CD4-positive, alpha-beta T cell treated with Interleukin-6 at 100 ng/mL for 8 hours (primary cell): ENCODE measurements around the gene NUDT5.
A peak's percentile ranks its signal among the peaks of the same experiment; 100 is the strongest.

Experiments
- DNase-seq: peaks from one replicate; pipeline ENCODE4 v3.0.0-alpha.2; 2020; ENCODE audit warnings: mixed read lengths, low spot score

Gene NUDT5

DNA sequence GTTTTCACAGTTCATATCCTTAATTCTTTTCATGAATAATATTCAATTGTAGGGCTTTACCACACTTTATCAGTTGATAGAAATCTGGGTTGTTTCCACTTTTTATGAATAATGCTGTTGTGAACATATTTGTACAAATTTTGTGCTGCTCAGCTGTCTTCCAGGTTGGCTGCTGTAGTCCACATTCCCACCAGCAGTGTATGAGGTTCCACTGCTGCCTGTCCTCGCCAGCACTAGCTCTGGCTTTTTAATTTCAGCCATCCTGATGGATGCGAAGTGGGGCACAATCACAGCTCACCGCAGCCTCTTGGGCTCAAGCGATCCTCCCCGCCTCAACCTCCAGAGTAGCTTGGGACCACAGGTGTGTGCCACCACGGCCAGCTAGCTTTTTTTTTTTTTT lies 32.8 kb downstream of the NUDT5 start:
- no peak for DNase-seq

DNA sequence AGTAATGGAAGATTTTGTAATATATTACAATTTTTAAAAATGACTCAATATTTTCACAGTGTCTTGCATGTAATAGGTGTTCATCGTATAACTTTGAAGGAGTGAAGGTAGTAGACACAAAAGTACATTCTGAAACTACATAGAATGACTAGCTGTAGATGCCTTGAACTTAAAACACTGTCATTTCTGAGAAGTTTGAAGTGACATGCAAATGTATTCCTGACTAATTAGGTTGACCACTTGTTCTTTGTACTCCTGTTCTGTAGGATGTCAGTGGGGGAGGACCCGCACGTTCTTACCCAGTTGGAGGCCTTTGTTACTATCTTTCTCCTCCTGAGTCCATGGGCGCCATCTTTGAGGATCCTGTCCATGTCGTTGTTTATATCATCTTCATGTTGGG lies 35.0 kb downstream of the NUDT5 start:
- DNase-seq: no peak

GRCh38 chr10:12158111-12158510 lies 37.6 kb downstream of the NUDT5 start:
- no peak for DNase-seq

DNA sequence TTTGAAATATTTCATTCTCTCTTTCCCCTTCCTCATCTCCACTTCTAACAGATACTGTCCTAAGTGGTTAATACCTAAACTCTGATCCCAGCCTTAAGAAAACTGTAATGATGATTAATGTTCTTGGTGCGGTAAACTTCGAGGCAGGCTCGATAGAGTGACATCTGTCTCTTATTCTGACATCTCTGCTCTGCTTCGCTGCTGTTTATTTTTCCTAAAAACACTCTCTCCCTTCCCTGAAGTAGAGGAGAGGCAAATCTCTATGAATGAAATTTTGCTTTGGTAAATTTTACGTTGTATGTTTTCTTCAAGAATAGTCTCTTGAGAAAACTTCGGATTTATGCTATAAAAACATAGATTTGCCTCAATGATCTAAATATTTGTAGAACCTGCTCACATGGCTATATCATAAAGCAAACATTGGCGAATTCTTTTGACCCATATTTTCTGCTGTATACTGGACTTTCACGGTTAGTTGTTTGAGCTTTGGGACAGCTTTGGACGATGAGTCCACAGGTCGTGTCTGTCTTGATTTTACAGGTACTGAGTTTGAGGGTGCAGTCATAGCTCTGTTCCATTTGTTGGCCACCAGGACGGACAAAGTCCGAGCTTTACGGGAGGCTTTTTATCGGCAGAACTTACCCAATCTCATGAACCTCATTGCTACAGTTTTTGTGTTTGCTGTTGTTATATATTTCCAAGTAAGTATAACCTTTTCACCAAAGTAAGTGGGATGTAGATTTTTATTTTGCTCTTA lies 39.1 kb downstream of the NUDT5 start:
- no peak for DNase-seq

DNA sequence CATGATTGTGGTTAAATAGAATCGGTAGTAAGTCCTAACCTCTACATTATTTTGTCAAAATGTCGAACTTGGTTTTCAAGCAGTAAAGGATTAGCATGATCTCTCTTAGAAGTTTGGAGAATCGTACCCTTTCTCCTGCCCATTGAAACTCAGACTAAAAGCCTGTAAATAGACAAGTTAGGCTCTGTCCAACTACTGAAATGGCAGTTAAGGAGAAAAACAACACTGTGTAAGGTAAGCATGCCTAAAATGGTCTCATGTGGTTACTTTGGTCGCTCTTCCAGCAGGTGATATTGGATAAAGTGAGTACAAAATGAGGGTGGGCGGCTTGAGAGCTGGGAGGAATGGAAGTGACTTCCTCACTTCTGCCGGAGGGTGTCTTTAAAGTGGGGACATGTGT lies 41.2 kb downstream of the NUDT5 start:
- no peak for DNase-seq

DNA sequence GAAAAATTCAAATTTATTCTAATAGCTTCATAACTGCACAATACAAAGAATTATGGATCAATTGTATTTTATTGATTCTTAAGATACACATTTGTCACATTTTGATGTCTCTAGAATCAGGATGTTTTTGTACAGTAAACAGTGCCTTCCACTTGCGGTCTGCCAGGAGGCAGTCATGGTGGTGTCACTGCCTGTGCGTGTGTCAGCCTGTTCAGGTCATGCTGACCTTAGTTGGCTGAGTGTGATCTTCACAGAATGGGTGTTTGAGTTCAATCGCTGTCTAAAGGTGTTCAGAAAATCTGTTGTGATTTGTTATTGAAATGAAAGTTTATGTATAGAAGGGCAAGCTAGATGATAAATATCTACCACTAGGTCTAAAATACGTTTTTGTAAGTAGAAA lies 45.5 kb downstream of the NUDT5 start:
- no peak for DNase-seq

- no peak for DNase-seq
Measured at GRCh38 chr10:12144538-12144937, 51.2 kb downstream of the NUDT5 start.

GRCh38 chr10:12140038-12140437 lies 55.7 kb downstream of the NUDT5 start:
- DNase-seq: no peak

DNA sequence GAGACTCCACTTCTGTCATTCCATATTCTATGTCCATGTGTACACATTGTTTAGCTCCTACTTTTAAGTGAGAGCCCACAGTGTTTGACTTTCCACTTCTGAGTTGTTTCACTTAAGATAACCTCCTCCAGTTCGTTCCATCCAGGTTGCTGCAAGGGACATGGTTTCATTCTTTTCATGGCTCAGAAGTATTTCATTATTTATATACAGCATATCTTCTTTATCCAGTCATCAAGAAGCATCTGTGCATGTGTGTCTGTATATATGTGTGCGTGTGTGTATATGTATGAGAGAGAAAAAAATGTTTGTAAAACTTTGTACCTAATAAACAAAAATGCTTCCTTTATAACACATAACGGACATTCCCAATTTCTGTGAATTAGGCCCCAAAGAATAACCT lies 60.1 kb downstream of the NUDT5 start:
- DNase-seq: no peak

DNA sequence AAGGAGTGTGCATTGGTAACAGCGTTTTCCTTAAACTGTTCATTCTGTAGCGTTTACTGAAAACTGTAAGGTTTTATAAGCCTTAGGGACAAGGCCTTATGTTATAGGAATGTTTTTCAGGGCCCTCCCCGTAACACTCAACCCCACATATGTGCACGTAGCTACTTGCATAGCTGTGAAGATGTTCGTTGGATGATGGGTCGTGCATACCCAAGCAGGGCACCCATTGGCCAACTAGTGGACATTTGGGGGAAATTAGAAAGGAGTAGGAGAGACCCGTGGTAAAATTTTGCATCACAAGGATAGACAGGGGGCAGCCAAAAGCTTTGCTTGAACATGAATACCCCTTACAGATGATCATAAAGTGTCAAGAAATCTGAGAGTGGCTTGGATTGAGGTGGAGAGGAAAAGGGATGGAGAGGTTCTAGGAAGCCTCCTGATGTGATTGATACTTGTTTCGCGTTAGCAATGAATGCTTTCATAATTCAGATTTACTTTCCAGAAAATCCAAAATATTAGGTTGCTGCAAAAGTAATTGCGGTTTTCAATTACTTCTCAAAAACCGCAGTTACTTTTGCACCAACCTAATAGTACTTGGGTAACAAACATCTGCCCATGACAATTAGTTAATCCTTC lies 65.3 kb downstream of the NUDT5 start:
- DNase-seq: peak; percentile 35

- peak; percentile 96 for DNase-seq
Measured at GRCh38 chr10:12129222-12130111, 66.2 kb downstream of the NUDT5 start, which contains the start of gene SEC61A2. Gene SEC61A2 (plus strand): TSS chr10:12129677. CDS start chr10:12129788, 111 bp downstream.

- DNase-seq: no peak
Measured at GRCh38 chr10:12121673-12122072, 74.0 kb downstream of the NUDT5 start.
